Left lobe of liver (tissue), 2 donors: ENCODE results near the gene FAM200B. TPM values are rescaled to one million over a fixed set of nuclear protein-coding genes. Genes with fewer than 3 reads are reported as not detected.

Source experiments
- ATAC-seq: fragments of 200-7000 bp; cut with Tn5 transposase; one replicate; pipeline ENCODE4 v1.9.1; 2020; ENCODE audit warnings: mild to moderate bottlenecking, moderate library complexity
- DNase-seq: peaks from one replicate; pipeline ENCODE4 v3.0.0-alpha.2; 2020; ENCODE audit warnings: low spot score
- total RNA-seq: library from RNA; stranded (reverse); gene quantifications from one replicate; pipeline ENCODE4 v1.2.1, GENCODE V29; 2021
- donor health status: DM: no; HTN: no; CAD: no; lungs with moderate emphysema.
- donor health status: DM: no; HTN: yes; CAD: no.

Gene FAM200B
- total RNA-seq, 1 donor from 2014 or later: 14.3 TPM

GRCh38 chr4:15667006-15667405 is 14.6 kb upstream of the FAM200B start:
- peak; percentile 41 for ATAC-seq
- DNase-seq: no peak

GRCh38 chr4:15668566-15669435 is 12.8 kb upstream of the FAM200B start:
- ATAC-seq: no peak
- DNase-seq: no peak

GRCh38 chr4:15670576-15670975 is 11.1 kb upstream of the FAM200B start:
- no peak for DNase-seq

DNA sequence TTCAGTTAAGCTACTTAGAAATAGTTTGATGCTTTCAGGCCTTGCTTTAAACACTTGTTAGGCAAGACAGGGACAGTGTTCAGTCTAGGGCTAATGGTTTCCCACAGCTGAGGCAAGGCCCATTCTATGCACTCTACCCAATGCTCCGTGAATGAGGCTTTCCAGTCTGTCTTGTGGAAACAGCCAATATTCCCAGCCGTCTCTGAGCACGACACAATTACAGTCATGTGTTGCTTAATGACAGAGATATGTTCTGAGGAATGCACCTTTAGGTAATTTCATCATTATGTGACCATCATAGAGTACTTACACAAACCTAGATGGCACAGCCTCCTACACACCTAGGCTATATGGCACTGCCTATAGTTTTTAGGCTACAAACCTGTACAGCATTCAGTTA is 9.5 kb upstream of the FAM200B start:
- no peak for ATAC-seq
- no peak for DNase-seq

More at GRCh38 chr4:15670576-15670975, 11.1 kb upstream of the FAM200B start:
- no peak for ATAC-seq

DNA sequence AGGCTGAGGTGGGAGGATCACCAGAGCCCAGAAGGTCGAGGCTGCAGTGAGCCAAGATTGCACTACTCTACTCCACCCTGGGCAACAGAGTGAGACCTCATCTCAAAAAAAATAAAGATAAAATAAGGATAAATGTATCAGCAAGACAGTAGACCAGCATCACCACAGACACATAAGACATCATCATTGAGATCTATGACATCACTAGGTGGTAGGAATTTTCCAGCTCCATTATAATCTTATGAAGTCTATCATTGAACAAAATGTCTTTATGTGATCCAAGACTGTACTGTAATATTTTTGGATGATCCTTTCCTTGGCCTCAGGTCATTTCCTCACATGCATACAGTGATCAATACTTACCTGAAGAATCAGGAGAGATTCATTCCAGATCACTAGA is 8.3 kb upstream of the FAM200B start:
- no peak for ATAC-seq

DNA sequence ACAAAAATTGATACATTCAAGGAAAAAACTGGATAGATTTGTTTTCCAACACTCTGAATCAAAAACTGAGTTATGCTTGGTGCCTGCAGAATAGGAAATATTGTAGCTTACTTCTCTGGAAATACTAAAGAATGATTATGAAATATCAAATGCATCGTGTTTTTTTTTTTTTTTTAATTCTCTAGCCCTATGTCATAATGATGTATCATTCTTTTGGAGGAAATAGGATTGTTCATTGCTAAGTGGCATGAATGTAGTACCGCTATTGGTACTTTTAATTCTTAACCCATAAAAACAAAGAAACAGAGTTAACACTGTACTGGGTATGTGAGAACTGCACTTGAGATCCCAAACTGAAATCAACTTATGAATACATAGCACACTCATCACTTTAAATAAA is 7.6 kb upstream of the FAM200B start:
- no peak for ATAC-seq

More for the DNA sequence above, 8.3 kb upstream of the FAM200B start:
- no peak for DNase-seq

DNA sequence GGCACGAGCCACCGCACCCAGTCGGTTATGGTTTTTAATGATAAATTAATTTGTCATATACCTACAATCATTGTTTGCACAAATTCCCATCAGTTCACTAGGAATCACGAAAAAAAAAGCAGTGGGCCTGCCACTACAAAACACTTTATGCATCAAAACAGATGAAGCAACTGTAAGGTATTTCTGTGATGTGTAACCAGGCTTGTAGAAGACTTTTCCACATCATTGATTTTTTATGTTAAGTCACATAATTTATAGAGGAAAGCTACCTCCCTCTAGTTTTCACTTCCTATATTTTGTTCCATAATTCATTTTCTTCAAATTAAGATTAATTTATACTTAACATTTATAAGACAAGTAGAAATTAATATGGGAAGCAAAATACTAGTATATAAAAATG is 6.7 kb upstream of the FAM200B start:
- no peak for DNase-seq
- ATAC-seq: no peak

More for the DNA sequence above, 7.6 kb upstream of the FAM200B start:
- DNase-seq: no peak

GRCh38 chr4:15675356-15675755 is 6.3 kb upstream of the FAM200B start:
- DNase-seq (no peak), ATAC-seq (no peak)

DNA sequence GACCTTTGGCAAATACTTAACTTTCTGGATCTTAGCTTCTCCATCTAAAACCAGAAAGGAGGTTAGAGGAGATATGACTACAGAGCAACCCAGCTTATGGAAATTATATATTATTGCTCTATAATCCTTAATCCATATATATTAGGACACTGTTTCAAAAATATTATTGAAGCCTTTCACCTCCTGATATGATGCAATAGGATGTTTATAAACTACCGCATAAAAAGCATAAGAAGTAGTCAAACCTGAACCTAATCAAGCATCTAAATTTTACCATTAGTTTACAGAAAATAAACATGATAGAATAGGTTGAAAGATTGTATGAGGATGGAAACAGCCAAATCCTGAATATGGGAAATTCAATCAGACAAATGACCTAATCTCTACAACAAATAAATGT is 5.6 kb upstream of the FAM200B start:
- no peak for ATAC-seq
- DNase-seq: no peak

DNA sequence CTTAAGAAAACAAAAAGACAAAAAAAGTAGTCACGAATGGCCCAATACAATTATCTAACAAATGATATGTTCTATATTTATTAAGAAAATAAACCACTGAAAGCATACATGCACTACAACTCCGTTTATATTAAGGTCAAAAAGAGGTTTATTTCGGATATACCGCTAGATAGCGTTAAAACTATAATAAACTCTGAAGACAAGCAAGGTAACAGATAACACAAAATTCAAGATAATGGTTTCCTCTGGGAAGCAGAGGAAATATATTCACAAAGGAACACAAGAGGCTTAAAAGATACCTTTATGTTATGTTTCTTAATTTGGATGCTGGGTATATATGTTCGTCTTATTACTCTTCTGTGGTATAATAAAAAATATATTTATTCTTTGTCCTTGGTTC is 4.7 kb upstream of the FAM200B start:
- DNase-seq (no peak), ATAC-seq (no peak)

DNA sequence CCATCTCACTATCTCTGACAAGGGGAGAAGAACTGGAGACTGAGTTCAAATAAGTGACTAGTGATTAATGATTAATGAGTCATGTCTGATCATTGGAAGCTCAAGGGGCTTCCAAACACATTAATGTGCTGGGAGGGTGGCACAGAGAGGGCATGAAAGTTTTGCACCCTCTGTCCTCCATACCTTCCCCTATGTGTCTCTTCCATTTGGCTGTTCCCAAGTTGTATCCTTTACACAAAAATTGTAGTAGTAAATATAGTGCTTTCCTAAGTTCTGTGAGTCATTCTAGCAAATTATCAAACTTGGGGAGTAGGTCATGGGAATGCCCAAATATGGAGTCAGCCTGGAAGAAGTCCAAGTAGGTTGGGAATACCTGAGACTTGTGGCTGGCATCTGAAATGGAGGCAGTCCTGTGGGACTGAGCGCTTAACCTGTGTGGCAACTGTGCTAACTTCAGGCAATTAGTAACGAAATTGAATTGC is 4.1 kb upstream of the FAM200B start:
- DNase-seq: no peak
- peak; percentile 47 for ATAC-seq

- ATAC-seq: no peak
- DNase-seq: no peak
Measured at GRCh38 chr4:15681067-15681371, 608 bp upstream of the FAM200B start.

- no peak for DNase-seq
- no peak for ATAC-seq
Measured at GRCh38 chr4:15682242-15683142, 865 bp downstream of the FAM200B start.

- no peak for DNase-seq
- no peak for ATAC-seq
Measured at GRCh38 chr4:15683143-15683495, 1.5 kb downstream of the FAM200B start.

DNA sequence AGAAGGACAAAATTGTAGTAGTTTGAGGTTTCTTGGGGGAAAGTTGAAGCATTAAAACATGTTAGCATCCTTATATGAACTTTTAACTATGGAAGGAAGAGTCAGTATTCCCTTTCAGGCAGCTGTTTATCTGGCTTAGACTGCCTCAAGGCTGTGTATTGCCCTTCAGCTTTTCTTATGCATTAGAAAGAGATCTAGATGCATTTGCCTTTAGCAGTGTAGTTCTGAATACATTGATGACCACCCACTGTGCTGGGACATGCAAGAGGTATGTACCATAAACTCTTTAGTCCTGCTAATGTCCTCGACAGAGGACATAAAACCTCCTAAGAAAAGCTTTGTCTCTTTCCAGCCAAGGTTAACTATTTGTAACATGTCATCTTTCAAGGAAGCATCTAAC is 2.9 kb downstream of the FAM200B start:
- DNase-seq: no peak
- ATAC-seq: no peak

DNA sequence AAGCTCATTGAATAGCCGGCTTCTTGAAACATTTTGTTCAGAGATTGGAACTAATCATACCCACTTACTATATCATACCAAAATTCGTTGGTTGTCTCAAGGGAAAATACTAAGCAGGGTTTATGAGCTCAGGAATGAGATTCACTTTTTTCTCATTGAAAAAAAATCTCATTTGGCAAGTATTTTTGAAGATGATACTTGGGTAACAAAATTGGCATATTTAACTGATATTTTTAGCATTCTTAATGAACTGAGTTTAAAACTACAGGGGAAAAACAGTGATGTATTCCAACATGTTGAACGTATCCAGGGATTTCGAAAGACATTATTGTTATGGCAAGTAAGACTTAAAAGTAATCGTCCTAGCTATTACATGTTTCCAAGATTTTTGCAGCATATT is 6.4 kb downstream of the FAM200B start:
- DNase-seq: no peak
- ATAC-seq: no peak

- DNase-seq (no peak), ATAC-seq (no peak)
Measured at GRCh38 chr4:15689540-15689939, 7.9 kb downstream of the FAM200B start.

- DNase-seq: no peak
- peak; percentile 36 for ATAC-seq
Measured at GRCh38 chr4:15690020-15690809, 8.6 kb downstream of the FAM200B start.

DNA sequence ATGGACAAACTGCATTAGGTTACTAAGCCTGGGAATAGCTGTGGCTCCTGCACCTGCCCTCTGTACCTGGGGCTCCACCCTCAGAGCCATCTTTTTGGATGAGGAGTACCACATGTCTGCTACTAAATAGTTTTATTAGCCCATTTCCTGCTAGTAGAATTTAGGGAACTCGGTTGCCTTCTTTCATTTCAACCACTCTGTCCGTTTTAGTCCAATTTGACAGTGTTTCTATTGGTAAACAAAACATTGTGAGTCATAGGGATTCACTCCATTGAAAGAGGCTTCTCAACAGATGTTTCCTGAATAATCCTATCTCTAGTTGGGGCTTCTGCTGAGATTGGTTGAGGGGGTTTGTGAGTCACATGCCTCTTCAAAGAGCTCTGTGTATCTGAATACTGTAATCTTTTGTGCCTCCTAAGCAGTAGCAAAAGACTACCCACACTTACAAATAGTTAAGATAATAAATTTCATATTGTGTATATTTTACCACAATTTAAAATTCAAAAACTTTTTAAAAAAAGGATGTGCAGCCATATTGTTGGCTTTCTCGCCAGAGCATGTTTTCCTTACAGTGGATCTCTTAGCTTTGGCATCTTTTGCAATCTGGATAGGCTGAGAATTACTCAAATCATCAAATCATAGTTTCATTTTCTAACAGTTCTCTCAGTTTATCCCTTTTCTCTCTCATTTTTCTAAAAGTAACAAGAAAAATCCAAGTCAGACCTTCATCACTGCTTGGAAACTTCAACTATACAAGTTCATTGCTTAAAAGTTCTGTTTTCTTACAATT is 9.9 kb downstream of the FAM200B start:
- ATAC-seq: peak; percentile 34
- no peak for DNase-seq

GRCh38 chr4:15692602-15693001 is 11.0 kb downstream of the FAM200B start:
- ATAC-seq (no peak), DNase-seq (no peak)
